HG02642 (cell line): ENCODE measurements around the gene GPR18.
"Not testable (repeated sequence)": the region's sequence is repeated elsewhere in the genome, so short reads cannot be mapped to it uniquely, and the experiment has no call there.

Experiments
- ATAC-seq: cut with Tn5 transposase; IDR thresholded peaks from one replicate; pipeline ENCODE4 v1.9.1; 2021; ENCODE audit warnings: mild to moderate bottlenecking; ENCODE audit not compliant: unreplicated experiment, poor library complexity

Gene GPR18

GRCh38 chr13:99269627-99270241, 11.6 kb upstream of the GPR18 start:
- peak; percentile 67 for ATAC-seq

DNA sequence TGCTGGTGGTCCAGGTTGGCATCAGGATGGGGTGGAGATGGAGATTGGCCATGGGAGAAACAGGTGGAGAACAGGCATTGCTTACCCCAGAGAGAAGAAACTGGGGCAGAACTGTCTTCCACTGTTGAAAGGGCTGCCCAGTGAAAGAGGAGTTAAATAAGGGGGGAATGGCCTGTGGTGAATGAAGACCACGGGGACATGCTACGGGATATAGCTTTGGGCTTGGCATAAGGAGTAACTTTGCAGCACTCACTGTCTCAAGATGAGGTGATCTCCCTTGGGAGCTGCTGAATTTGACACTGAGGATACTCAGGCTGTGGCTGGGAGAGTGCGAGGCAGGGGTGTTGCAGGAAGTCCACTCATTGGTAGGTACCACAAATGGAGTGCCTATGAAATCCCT, 10.6 kb upstream of the GPR18 start:
- ATAC-seq: no peak

- ATAC-seq: no peak
Measured at GRCh38 chr13:99267927-99268326, 9.7 kb upstream of the GPR18 start.

DNA sequence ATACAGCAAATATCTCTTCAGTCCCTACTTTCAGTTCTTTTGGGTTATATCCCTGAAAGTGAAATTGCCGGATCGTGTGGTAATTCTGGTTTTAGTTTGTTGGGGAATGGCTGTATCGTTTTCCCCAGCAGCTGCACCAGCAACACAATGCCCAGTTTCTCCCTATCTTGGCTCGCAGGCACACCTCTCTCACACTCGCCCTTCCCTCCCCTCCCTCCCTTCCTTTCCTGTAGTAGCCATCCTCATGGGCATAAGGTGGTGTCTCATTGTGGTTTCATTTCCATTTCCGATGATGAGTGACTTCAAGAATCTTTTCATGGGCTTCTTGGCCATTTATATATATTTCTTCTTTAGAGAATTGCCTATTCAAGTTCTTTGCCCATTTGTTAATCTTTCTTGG, 8.6 kb upstream of the GPR18 start:
- no peak for ATAC-seq

DNA sequence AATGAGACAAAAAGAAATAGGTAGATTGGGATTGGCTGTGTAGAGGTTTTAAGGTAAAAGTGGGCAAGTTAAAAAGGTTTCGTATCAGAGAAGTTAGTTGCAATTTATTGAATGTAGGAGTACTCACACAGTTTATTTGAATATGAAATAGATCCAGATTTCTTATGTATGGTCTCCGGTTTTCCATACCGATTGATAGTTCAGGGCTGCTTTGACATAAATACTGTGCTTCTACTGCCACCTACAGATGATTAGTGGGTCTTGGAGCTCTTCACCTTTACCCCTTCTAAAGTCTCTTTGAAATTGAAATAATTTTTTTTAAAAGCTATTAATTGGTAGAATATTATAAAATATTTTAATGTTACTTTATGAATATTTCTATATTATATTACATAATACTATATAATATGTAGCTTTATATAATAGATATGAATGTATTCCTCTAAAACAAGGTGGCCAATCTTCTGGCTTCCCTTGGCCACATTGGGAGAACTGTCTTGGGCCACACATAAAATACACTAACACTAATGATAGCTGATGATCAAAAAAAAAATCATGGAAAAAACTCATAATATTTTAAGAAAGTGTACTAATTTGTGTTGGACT, 7.7 kb upstream of the GPR18 start:
- no peak for ATAC-seq

DNA sequence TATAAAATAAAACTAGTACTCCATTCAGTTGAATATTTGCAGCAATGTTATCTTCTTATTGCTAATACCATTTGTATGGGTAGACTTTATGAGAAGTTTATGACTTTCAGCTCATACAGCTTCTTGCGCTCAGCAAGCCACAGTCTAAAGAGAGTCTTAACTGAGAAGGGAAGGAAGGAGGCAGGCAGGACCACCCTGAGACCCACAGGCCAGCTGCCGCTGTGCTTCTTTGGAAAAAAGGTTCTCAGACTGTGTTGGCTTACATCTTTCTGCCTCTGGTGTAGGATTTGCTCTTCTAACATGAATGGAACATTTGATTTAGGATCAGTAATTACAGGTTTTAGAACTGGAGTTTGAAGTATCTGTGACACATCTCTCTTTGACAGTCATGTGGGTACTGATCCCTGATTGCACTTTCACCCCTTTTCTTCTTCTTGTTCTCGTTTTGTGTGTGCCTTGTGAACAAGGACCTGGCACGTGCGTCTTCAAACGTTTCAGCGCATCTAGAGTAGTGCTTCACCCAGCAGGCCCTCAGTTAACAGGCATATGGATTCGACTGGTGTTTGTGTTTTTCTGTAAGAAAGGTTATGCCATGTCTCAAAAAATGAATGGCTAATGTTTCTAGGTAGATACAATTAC, 7.1 kb upstream of the GPR18 start:
- ATAC-seq: no peak

GRCh38 chr13:99264051-99264450, 5.9 kb upstream of the GPR18 start:
- ATAC-seq: no peak

DNA sequence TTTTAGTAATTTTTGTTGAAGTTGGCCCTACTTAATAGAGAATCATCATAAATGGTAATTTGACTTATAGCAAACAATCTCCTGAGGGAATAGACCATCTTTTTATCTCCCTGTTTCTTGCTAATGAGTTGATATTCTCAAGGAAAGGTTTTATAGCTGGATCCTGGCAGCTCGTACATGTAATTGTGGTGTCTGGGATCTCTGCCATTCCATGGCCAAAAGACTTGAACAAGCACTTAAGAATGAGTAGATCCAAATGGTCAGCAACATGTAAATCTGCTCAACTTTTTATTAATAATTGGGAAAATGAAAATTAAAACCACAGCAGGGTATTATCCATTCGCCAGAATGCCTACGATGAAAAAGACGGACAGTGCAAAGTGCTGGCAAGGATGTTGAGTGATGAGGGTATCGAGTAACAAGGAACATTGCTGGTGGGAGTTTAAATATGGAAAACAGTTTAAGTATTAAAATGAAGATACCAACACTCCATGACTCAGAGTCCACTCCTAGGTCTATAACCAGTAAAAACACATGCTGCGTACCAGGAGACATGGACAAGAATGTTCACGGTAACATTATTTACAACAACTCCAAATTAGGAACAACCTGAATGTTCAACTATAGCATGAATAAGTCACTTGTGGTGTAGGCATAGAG, 5.1 kb upstream of the GPR18 start:
- ATAC-seq: no peak

DNA sequence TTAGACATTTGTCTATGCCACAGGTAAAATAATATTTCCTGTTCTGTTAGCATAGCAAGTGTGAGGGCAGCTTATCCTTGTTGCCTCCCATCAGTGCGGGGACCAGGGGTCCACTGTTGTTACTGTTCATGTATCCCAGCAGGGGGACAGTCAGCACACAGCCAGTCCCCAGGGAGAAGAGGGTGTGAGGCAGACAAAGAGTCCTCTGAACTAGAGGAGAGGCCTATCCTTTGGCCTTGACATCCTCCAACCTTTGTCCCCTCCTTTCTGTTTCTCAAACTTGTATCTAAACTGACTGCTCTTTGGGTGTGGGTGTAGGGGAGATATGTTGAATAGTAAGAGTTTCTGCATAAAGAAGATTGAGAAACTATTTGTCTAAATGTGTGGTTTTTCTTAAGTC, 2.9 kb upstream of the GPR18 start:
- ATAC-seq: no peak

- no peak for ATAC-seq
Measured at GRCh38 chr13:99260216-99260615, 2.0 kb upstream of the GPR18 start.

GRCh38 chr13:99258946-99259345, 767 bp upstream of the GPR18 start:
- no peak for ATAC-seq

DNA sequence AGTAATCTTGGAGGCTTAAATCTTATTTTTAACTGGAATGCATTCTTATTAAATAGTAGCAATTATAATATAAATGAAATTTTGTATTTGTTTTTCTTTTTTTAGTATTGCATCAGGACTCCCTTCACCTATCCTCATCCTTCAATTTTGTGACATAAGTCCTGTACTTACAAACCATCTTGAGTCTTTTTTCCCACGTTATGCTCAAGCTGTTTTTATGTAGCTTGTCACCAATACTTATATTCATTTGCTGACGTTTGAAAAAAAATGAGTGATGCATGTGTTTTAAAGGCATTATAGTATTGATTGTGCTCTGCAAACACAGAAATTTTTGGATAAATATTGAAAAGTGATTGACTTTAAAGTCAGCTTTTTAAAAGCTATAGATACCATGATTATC, 888 bp downstream of the GPR18 start:
- ATAC-seq: no peak

DNA sequence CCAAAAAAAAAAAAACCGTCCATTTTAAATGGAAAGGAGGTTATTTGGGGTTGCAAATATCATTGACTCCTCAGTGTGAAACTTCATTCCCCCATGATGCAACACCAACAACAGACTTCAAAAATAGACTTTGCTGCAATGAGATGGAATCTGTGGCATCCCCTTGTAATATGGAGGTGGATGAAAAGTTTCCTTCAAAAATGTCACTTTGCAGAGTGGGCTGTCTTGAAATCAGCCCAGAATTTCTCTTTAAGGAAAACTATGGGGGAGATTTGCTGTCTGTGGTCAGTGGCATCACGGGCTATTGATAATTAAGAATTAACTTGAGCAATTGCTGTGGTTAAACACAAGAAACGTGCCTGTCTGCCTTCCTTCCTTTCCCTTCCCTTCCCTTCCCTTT, 1.5 kb downstream of the GPR18 start:
- ATAC-seq: no peak

- ATAC-seq: no peak
Measured at GRCh38 chr13:99256283-99256682, 1.9 kb downstream of the GPR18 start.

DNA sequence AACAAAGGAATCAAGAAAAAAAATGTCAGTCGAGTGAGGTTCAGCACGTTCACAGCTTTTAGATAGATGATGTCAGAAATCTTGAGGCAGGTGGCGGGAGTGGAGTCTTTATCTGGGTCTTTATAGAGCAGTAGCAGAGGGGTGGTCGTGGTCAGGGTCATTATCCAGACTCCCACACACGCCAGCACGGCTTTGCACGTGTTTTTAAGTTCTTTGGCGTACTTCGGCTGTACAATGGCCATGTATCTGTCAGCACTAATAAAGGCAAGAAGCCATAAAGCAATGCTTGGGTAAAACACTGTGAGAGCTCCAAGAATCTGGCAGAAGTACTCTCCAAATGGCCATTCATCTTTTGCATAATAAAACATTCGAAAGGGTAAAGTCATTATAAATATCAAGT, 2.9 kb downstream of the GPR18 start:
- no peak for ATAC-seq

GRCh38 chr13:99254830-99255229, 3.3 kb downstream of the GPR18 start:
- no peak for ATAC-seq

DNA sequence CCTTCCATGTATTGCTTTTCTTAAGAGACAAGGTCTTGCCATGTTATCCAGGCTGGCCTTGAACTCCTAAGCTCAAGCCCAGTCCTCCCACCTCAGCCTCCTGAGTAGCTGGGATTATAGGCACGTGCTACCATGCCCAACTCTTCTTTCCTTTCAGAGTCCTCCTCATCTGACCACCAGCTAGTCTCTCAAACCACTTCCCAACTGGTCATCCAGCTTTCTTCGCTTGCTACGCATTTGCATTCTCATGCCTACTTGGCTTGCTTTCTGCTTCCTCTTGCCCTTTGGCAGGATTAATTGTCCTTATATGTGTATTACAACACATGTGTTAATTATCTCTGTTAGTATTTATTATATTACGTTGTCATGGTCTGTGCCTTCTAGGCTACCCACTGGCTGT, 6.3 kb downstream of the GPR18 start:
- ATAC-seq: no peak

DNA sequence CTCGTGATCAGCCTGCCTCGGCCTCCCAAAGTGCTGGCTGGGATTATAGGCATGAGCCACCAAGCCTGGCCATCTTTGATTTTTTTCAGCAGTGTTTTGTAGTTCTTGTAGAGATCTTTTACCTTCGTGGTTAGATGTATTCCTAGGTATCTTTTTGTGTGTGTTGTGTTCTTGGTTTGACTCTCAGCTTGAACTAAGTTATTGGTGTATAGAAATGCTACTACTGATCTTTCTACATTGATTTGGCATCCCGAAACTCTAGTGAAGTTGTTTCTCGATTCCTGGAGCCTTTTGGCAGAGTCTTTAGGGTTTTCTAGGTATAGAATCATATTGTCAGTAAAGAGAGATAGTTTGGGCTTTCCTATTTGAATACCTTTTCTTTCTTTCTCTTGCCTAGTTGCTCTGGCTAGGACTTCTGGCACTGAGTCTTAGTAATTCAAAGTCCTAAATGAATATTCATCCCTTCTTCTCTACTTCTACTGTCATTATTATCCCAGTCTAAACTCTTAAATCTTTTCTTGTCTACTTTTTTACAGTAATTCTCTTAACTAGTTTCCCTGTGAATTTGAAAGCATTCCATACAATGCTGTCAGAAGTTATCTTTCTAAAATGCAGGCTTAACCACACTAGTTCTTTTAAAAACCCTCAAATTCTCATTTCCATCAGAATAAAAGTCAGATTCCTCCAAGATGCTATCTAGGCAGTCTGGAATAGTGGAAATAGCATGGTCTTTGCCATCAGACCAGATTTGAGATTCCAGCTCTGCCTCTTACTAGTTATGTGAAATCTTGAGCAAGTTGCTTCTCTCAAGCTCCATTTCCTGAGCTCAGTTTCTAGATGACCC, 7.0 kb downstream of the GPR18 start:
- ATAC-seq: no peak

GRCh38 chr13:99249606-99250005, 8.6 kb downstream of the GPR18 start:
- not testable (repeated sequence) for ATAC-seq

DNA sequence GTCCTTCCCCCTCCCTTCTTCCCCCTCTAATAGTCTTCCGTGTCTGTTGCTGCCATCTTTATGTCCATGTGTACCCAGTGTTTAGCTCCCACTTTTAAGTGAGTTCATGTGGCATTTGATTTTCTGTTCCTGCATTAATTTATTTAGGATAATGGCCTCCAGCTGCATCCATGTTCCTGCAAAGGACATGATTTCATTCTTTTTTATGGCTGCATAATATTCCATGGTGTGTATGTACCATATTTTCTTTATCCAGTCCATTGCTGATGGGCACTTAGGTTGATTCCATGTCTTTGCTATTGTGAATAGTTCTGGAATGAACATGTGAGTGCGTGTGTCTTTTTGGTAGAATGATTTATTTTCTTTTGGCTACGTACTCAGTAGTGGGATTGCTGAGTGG, 9.0 kb downstream of the GPR18 start:
- ATAC-seq: not testable (repeated sequence)

GRCh38 chr13:99246100-99246499, 12.1 kb downstream of the GPR18 start:
- ATAC-seq: no peak
